ENCODE measurements around the gene PABPC4L. TPM values are rescaled to one million over a fixed set of nuclear protein-coding genes. Genes with fewer than 3 reads are reported as not detected.

PABPC4L gene
- total RNA-seq, 1 donor from 2014 or later = 0.66 TPM

DNA sequence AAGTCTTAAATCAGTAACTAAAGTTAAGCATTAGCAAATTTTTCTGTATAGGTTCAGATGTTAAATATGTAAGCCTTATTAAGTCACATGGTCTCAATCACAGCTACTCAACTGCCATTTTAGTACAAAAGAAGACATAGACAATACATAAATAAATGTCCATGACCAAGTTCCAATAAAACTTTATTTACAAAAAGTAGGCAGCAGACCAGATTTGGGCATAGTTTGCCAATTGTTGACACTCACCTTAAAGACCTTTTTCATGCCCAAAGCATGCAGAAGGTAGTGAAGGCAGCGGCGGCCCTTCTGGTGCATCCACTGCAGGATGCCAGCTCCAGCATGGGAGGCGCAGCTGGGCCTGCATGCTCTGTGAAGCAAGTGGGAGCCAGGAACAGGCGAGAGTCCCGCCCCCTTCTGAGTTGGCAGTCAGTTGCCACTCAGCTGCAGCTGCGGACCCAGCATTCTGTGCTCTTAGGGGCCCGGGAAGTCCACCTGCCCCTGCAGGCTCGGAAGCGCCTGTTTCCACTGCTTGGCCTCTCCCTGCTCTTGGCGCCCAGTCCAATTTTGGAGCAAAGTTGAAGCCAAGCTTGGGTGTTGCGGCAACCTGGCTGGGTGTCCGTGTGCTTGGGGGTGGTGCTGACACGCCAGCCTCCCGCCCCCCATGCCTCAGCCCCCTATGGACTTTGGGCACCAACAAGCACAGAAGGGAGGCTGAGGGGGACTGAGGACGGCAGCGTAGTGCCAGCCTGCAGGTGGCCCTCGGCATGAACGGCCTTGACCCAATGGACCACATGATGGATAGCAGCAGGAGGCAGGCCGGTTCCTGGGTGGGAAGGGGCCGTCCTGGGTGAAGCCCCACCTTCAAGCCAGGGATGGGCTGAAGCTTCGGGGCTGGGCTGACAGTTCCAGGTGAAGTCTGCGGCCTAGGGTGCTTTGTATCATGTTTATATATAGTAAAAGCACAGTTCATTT, 42.4 kb upstream of the PABPC4L start:
- Histone ChIP-seq H3K27me3 (ENCODE audit: insufficient read depth, low read length) (no peaks in the 10 kb centered on the region), H3K4me3 (ENCODE audit: insufficient read depth, low read depth, low read length) (no peak overlapping the region), H3K27ac (ENCODE audit: low read depth, low read length) (no peak overlapping the region), H3K4me1 (ENCODE audit: insufficient read depth, low read length) (no peaks in the 10 kb centered on the region), H3K79me2 (ENCODE audit: insufficient read depth, low read length) (no peaks in the 10 kb centered on the region), H3K9me3 (ENCODE audit: insufficient read depth, low read depth, low read length) (no peaks in the 10 kb centered on the region), H3K4me2 (ENCODE audit: low read length) (no peak overlapping the region), H3K9ac (ENCODE audit: low read length) (no peak overlapping the region), H4K20me1 (ENCODE audit: insufficient read depth, low read length) (no peaks in the 10 kb centered on the region), H2AFZ (ENCODE audit: low read depth, low read length) (no peak overlapping the region), H3K36me3 (ENCODE audit: insufficient read depth, low read length) (no peaks in the 10 kb centered on the region)
- no peak overlapping the region for H3K4me3 Mint-ChIP-seq (ENCODE audit: unreplicated experiment)
- H3K4me1 Mint-ChIP-seq (ENCODE audit: low read depth, unreplicated experiment) = no peaks in the 10 kb centered on the region
- no peaks in the 10 kb centered on the region for H3K36me3 Mint-ChIP-seq (ENCODE audit: low read depth, unreplicated experiment)
- H3K9me3 Mint-ChIP-seq (ENCODE audit: unreplicated experiment) = no peaks in the 10 kb centered on the region
- no peak overlapping the region for H3K27ac Mint-ChIP-seq (ENCODE audit: unreplicated experiment)
- no peak for TF ChIP-seq EZH2 (IDR thresholded peaks at IDR 0.05; ENCODE audit: insufficient read depth, low read length)
- TF ChIP-seq, protein P1, sequence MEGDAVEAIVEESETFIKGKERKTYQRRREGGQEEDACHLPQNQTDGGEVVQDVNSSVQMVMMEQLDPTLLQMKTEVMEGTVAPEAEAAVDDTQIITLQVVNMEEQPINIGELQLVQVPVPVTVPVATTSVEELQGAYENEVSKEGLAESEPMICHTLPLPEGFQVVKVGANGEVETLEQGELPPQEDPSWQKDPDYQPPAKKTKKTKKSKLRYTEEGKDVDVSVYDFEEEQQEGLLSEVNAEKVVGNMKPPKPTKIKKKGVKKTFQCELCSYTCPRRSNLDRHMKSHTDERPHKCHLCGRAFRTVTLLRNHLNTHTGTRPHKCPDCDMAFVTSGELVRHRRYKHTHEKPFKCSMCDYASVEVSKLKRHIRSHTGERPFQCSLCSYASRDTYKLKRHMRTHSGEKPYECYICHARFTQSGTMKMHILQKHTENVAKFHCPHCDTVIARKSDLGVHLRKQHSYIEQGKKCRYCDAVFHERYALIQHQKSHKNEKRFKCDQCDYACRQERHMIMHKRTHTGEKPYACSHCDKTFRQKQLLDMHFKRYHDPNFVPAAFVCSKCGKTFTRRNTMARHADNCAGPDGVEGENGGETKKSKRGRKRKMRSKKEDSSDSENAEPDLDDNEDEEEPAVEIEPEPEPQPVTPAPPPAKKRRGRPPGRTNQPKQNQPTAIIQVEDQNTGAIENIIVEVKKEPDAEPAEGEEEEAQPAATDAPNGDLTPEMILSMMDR (IDR thresholded peaks at IDR 0.05; ENCODE audit: insufficient read depth, low read depth, low read length) = no peak
- H3K27me3 Mint-ChIP-seq (ENCODE audit: low read depth, unreplicated experiment) = no peaks in the 10 kb centered on the region
- no peak for DNase-seq (ENCODE audit: low read depth)
- FAIRE-seq = no peak

DNA sequence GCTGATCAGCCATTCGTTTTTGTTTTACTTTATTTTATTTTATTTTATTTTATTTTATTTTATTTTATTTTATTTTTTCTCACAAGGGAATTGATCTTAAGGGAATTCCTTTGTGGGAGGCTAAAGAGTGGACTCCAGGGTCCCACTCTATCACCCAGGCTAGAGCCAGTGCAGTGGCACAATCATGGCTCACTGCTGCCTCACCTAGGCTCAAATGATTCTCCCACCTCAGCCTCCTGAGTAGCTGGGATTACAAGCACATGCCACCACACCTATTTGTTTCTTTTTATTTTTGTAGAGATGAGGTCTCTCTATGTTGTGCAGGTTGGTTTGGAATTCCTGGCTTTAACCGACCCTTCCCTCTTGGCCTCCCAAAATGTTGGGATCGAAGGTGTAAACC, 17.5 kb upstream of the PABPC4L start:
- H3K4me1 ChIP-seq (ENCODE audit: insufficient read depth, low read length) = peaks cover 18% of the 10 kb centered on the region
- Mint-ChIP-seq H3K27ac (ENCODE audit: unreplicated experiment) (no peak overlapping the region), H3K4me3 (ENCODE audit: unreplicated experiment) (no peak overlapping the region), H3K4me1 (ENCODE audit: low read depth, unreplicated experiment) (peaks cover 28% of the 10 kb centered on the region), H3K36me3 (ENCODE audit: low read depth, unreplicated experiment) (no peaks in the 10 kb centered on the region), H3K27me3 (ENCODE audit: low read depth, unreplicated experiment) (no peaks in the 10 kb centered on the region), H3K9me3 (ENCODE audit: unreplicated experiment) (no peaks in the 10 kb centered on the region)
- no peak overlapping the region for H3K4me2 ChIP-seq (ENCODE audit: low read length)
- no peaks in the 10 kb centered on the region for H3K79me2 ChIP-seq (ENCODE audit: insufficient read depth, low read length)
- H3K27ac ChIP-seq (ENCODE audit: low read depth, low read length) = no peak overlapping the region
- H3K9ac ChIP-seq (ENCODE audit: low read length) = no peak overlapping the region
- H3K27me3 ChIP-seq (ENCODE audit: insufficient read depth, low read length) = no peaks in the 10 kb centered on the region
- H3K4me3 ChIP-seq (ENCODE audit: insufficient read depth, low read depth, low read length) = no peak overlapping the region
- TF ChIP-seq, protein P1 (IDR thresholded peaks at IDR 0.05; ENCODE audit: insufficient read depth, low read depth, low read length) = no peak
- no peak for TF ChIP-seq EZH2 (IDR thresholded peaks at IDR 0.05; ENCODE audit: insufficient read depth, low read length)
- DNase-seq (ENCODE audit: low read depth) (no peak), FAIRE-seq (no peak)
- H3K9me3 ChIP-seq (ENCODE audit: insufficient read depth, low read depth, low read length) = no peaks in the 10 kb centered on the region
- no peaks in the 10 kb centered on the region for H4K20me1 ChIP-seq (ENCODE audit: insufficient read depth, low read length)
- H2AFZ ChIP-seq (ENCODE audit: low read depth, low read length) = no peak overlapping the region
- H3K36me3 ChIP-seq (ENCODE audit: insufficient read depth, low read length) = no peaks in the 10 kb centered on the region

- H3K27me3 ChIP-seq (ENCODE audit: insufficient read depth, low read length) = no peaks in the 10 kb centered on the region
- peak overlapping the region; percentile 77 for H3K27ac ChIP-seq (ENCODE audit: low read depth, low read length)
- FAIRE-seq (peak; percentile 17), DNase-seq (ENCODE audit: low read depth) (peak; percentile 92)
- Mint-ChIP-seq H3K4me1 (ENCODE audit: low read depth, unreplicated experiment) (peaks cover 28% of the 10 kb centered on the region), H3K9me3 (ENCODE audit: unreplicated experiment) (peaks cover 3% of the 10 kb centered on the region), H3K4me3 (ENCODE audit: unreplicated experiment) (no peak overlapping the region), H3K36me3 (ENCODE audit: low read depth, unreplicated experiment) (no peaks in the 10 kb centered on the region), H3K27me3 (ENCODE audit: low read depth, unreplicated experiment) (no peaks in the 10 kb centered on the region), H3K27ac (ENCODE audit: unreplicated experiment) (peak overlapping the region; percentile 99)
- no peaks in the 10 kb centered on the region for H3K9me3 ChIP-seq (ENCODE audit: insufficient read depth, low read depth, low read length)
- H3K9ac ChIP-seq (ENCODE audit: low read length) = peak overlapping the region; percentile 21
- no peaks in the 10 kb centered on the region for H3K79me2 ChIP-seq (ENCODE audit: insufficient read depth, low read length)
- H3K4me3 ChIP-seq (ENCODE audit: insufficient read depth, low read depth, low read length) = no peak overlapping the region
- H4K20me1 ChIP-seq (ENCODE audit: insufficient read depth, low read length) = no peaks in the 10 kb centered on the region
- H3K4me2 ChIP-seq (ENCODE audit: low read length) = peak overlapping the region; percentile 38
- no peak for TF ChIP-seq EZH2 (IDR thresholded peaks at IDR 0.05; ENCODE audit: insufficient read depth, low read length)
- TF ChIP-seq, protein P1 (IDR thresholded peaks at IDR 0.05; ENCODE audit: insufficient read depth, low read depth, low read length) = no peak
- H3K36me3 ChIP-seq (ENCODE audit: insufficient read depth, low read length) = no peaks in the 10 kb centered on the region
- H2AFZ ChIP-seq (ENCODE audit: low read depth, low read length) = no peak overlapping the region
- peaks cover 18% of the 10 kb centered on the region for H3K4me1 ChIP-seq (ENCODE audit: insufficient read depth, low read length)
Measured at GRCh38 chr4:134216411-134216810, 14.8 kb upstream of the PABPC4L start.
